Natural killer cell (primary cell): ENCODE measurements around the gene ELK4. TPM values are rescaled to one million over a fixed set of nuclear protein-coding genes. Genes with fewer than 3 reads are reported as not detected.

Experiments
- ATAC-seq, 3 donors: fragments of 150-1000 bp in 2 of 3; fragments of 200-7000 bp in 1 of 3; cut with Tn5 transposase; 1 replicate in 1 of 3; 2 replicates in 2 of 3; pipeline ENCODE4 v1.10.0; 2021; ENCODE audit warnings: mild to moderate bottlenecking in 2 of 3, moderate library complexity in 2 of 3
- DNase-seq, 2 donors: peaks; one replicate each; pipeline versions ENCODE4 v3.0.0 to v3.0.0-alpha.2; 2013 to 2021; ENCODE audit warnings: mixed read lengths in 1 of 2
- H3K27ac ChIP-seq: one replicate; pipeline ENCODE4 v1.5.1; 2013; ENCODE audit warnings: mild to moderate bottlenecking, low read length
- H3K27me3 ChIP-seq: one replicate; pipeline ENCODE4 v1.6.1; 2013; ENCODE audit warnings: low read length; ENCODE audit not compliant: control insufficient read depth, insufficient read depth
- H3K36me3 ChIP-seq: one replicate; pipeline ENCODE4 v1.6.1; 2013; ENCODE audit warnings: low read length; ENCODE audit not compliant: control insufficient read depth, insufficient read depth
- H3K4me1 ChIP-seq: one replicate; pipeline ENCODE4 v1.6.1; 2013; ENCODE audit warnings: low read length; ENCODE audit not compliant: control insufficient read depth, insufficient read depth
- H3K4me3 ChIP-seq: one replicate; pipeline ENCODE4 v1.5.1; 2013; ENCODE audit warnings: low read length
- H3K9me3 ChIP-seq: one replicate; pipeline ENCODE4 v1.6.1; 2013; ENCODE audit warnings: low read length; ENCODE audit not compliant: control insufficient read depth, insufficient read depth
- H3K27ac Mint-ChIP-seq, 2 donors: one replicate each; pipeline ENCODE4 v1.8.0; 2022; ENCODE audit warnings: mild to moderate bottlenecking in 2 of 2, mixed read lengths in 2 of 2, moderate library complexity in 1 of 2
- H3K27me3 Mint-ChIP-seq, 2 donors: one replicate each; pipeline ENCODE4 v1.8.0; 2022; ENCODE audit warnings: low read depth in 2 of 2, mixed read lengths in 2 of 2
- H3K36me3 Mint-ChIP-seq: one replicate; pipeline ENCODE4 v1.8.0; 2022; ENCODE audit warnings: mixed read lengths
- H3K4me1 Mint-ChIP-seq, 2 donors: one replicate each; pipeline ENCODE4 v1.8.0; 2022; ENCODE audit warnings: mixed read lengths in 2 of 2
- H3K4me3 Mint-ChIP-seq: one replicate; pipeline ENCODE4 v1.8.0; 2022; ENCODE audit warnings: mild to moderate bottlenecking, moderate library complexity, mixed read lengths
- H3K9me3 Mint-ChIP-seq, 2 donors: one replicate each; pipeline ENCODE4 v1.8.0; 2022; ENCODE audit warnings: mixed read lengths in 2 of 2
- CTCF ChIP-seq: fragments of 200-600 bp; IDR thresholded peaks from one replicate; pipeline ENCODE4 v1.8.0; 2022; ENCODE audit warnings: antibody characterized with exemption
- WGBS: methylation state at CpG from one replicate; pipeline ENCODE4 v1.1.7; 2013; ENCODE audit warnings: missing lambda C conversion rate; ENCODE audit not compliant: insufficient coverage; 5-methylcytosine and 5-hydroxymethylcytosine counted together
- intact Hi-C: fragments of 100-400 bp; cut with micrococcal nuclease; formaldehyde crosslinking; loops from one replicate; pipeline ENCODE4 v1.14.2; 2022
- total RNA-seq, 4 donors: library from RNA; stranded (reverse); fragments of 120-200 nt in 1 of 4; gene quantifications; one replicate each; pipeline versions ENCODE4 v1.2.3 to v1.2.4, GENCODE V29; 2013 to 2022

The ELK4 gene
- total RNA-seq, 3 donors from 2014 or later (not counting 1 experiment from before 2014, with no cell fraction given): 107 to 155 (median 139) TPM

- no peak for TF ChIP-seq CTCF
- H3K4me3 Mint-ChIP-seq: peak overlapping the region; percentile 9
- H3K9me3 Mint-ChIP-seq: no peaks in the 10 kb centered on the region
- H3K4me3 ChIP-seq: no peak overlapping the region
- no peaks in the 10 kb centered on the region for H3K9me3 ChIP-seq
- H3K27ac Mint-ChIP-seq: no peak overlapping the region
- H3K36me3 Mint-ChIP-seq: no peaks in the 10 kb centered on the region
- peaks cover 4% of the 10 kb centered on the region for H3K4me1 ChIP-seq
- 85% methylated on average over 2 of the region's 2 CpGs for WGBS
- ATAC-seq (no peak), DNase-seq (no peak)
- peaks cover 40 to 42% of the 10 kb centered on the region in 2 donors for H3K27me3 Mint-ChIP-seq
- intact Hi-C loops: no loop called here
- peaks cover 23% of the 10 kb centered on the region for H3K27me3 ChIP-seq
- H3K27ac ChIP-seq: no peak overlapping the region
- no peaks in the 10 kb centered on the region for H3K4me1 Mint-ChIP-seq
- H3K36me3 ChIP-seq: no peaks in the 10 kb centered on the region
Observed at GRCh38 chr1:205570796-205571537, 60.8 kb downstream of the ELK4 start.

- Mint-ChIP-seq H3K4me1 (no peaks in the 10 kb centered on the region), H3K36me3 (no peaks in the 10 kb centered on the region), H3K4me3 (no peak overlapping the region), H3K27me3 (peaks cover 41 to 49% of the 10 kb centered on the region in 2 donors), H3K27ac (no peak overlapping the region), H3K9me3 (no peaks in the 10 kb centered on the region)
- WGBS: 86% methylated on average over 7 of the region's 7 CpGs
- Histone ChIP-seq H3K27ac (no peak overlapping the region), H3K4me1 (peaks cover 4% of the 10 kb centered on the region), H3K4me3 (no peak overlapping the region), H3K27me3 (peaks cover 23% of the 10 kb centered on the region), H3K36me3 (no peaks in the 10 kb centered on the region), H3K9me3 (no peaks in the 10 kb centered on the region)
- no peak for TF ChIP-seq CTCF
- ATAC-seq (no peak), DNase-seq (no peak)
- intact Hi-C loops: no loop called here
Observed at GRCh38 chr1:205570173-205570501, 61.7 kb downstream of the ELK4 start.

GRCh38 chr1:205569411-205570172 is 62.2 kb downstream of the ELK4 start:
- Mint-ChIP-seq H3K4me3 (no peak overlapping the region), H3K27me3 (peaks cover 41 to 49% of the 10 kb centered on the region in 2 donors), H3K4me1 (no peaks in the 10 kb centered on the region), H3K27ac (no peak overlapping the region), H3K9me3 (no peaks in the 10 kb centered on the region), H3K36me3 (no peaks in the 10 kb centered on the region)
- Histone ChIP-seq H3K9me3 (no peaks in the 10 kb centered on the region), H3K27me3 (peaks cover 23% of the 10 kb centered on the region), H3K27ac (no peak overlapping the region), H3K36me3 (no peaks in the 10 kb centered on the region), H3K4me3 (no peak overlapping the region), H3K4me1 (peaks cover 4% of the 10 kb centered on the region)
- WGBS: 36% methylated on average over 18 of the region's 22 CpGs
- ATAC-seq (no peak), DNase-seq (no peak)
- no peak for TF ChIP-seq CTCF
- intact Hi-C loops: no loop called here
